Measurements from ENCODE around the gene KRT83.

- no peak for TF ChIP-seq CTCF (IDR thresholded peaks at IDR 0.05)
- TF ChIP-seq EZH2phosphoT487 (IDR thresholded peaks at IDR 0.05), result no peak
Observed at GRCh38 chr12:52349196-52349595, 28.0 kb upstream of the KRT83 start.
